HG03135 (cell line): Measurements from ENCODE around the gene MIER2.
"Not testable (repeated sequence)": the region's sequence is repeated elsewhere in the genome, so short reads cannot be mapped to it uniquely, and the experiment has no call there.

ENCODE experiments used
- ATAC-seq: cut with Tn5 transposase; IDR thresholded peaks from one replicate; pipeline ENCODE4 v1.9.1; 2021; ENCODE audit warnings: mild to moderate bottlenecking, moderate library complexity; ENCODE audit not compliant: unreplicated experiment

Gene MIER2

DNA sequence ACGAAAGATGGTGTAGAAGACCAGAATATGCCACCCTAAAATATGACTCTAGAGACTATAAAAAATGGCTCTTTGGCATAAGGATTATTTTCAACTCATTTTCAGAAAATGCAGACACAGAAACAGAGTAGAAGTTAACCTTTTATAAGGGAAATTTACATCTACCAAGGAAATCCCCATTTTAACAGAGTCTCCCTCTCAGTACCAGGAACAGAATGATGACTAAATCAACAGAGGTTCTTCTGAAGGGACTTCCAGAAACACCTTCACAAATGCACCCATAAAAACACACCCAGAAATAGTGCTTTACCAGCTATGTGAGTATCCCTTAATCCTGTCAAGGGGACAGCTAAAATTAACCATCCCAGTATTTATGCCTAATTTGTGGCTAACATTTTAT lies 82.5 kb downstream of the MIER2 start:
- ATAC-seq: no peak

GRCh38 chr19:256804-257203 lies 87.8 kb downstream of the MIER2 start:
- not testable (repeated sequence) for ATAC-seq
